ENCODE results near the gene ATP8A2.

GRCh38 chr13:25811506-25811905 is 439.7 kb downstream of the ATP8A2 start:
- TF ChIP-seq PATZ1 (CRISPR knock-in tag; IDR thresholded peaks at IDR 0.05; ENCODE audit: borderline replicate concordance) (no peak), YY1 (IDR thresholded peaks at IDR 0.05; ENCODE audit: borderline replicate concordance in 1 of 3, control insufficient read depth in 1 of 3, extremely low read depth in 1 of 3, insufficient read depth in 3 of 3, insufficient read length in 1 of 3, insufficient replicate concordance in 2 of 3, low read depth in 1 of 3, low read length in 2 of 3) (no peak), ZNF589 (CRISPR knock-in tag; IDR thresholded peaks at IDR 0.05; ENCODE audit: low read depth) (no peak)
- TF ChIP-seq, protein P1, sequence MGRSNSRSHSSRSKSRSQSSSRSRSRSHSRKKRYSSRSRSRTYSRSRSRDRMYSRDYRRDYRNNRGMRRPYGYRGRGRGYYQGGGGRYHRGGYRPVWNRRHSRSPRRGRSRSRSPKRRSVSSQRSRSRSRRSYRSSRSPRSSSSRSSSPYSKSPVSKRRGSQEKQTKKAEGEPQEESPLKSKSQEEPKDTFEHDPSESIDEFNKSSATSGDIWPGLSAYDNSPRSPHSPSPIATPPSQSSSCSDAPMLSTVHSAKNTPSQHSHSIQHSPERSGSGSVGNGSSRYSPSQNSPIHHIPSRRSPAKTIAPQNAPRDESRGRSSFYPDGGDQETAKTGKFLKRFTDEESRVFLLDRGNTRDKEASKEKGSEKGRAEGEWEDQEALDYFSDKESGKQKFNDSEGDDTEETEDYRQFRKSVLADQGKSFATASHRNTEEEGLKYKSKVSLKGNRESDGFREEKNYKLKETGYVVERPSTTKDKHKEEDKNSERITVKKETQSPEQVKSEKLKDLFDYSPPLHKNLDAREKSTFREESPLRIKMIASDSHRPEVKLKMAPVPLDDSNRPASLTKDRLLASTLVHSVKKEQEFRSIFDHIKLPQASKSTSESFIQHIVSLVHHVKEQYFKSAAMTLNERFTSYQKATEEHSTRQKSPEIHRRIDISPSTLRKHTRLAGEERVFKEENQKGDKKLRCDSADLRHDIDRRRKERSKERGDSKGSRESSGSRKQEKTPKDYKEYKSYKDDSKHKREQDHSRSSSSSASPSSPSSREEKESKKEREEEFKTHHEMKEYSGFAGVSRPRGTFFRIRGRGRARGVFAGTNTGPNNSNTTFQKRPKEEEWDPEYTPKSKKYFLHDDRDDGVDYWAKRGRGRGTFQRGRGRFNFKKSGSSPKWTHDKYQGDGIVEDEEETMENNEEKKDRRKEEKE (IDR thresholded peaks at IDR 0.05; ENCODE audit: borderline replicate concordance in 1 of 2, control insufficient read depth in 1 of 2, low read depth in 2 of 2, low read length in 1 of 2): no peak

All from K562 (cell line).